Stomach smooth muscle (tissue), 2 donors: ENCODE results near the gene BLOC1S3.

Source experiments
- H3K27ac ChIP-seq: one replicate; pipeline ENCODE4 v1.7.0; 2013; ENCODE audit warnings: mild to moderate bottlenecking, low read length, inconsistent platforms
- H3K27me3 ChIP-seq, 2 donors: one replicate each; pipeline ENCODE4 v1.7.0; 2013; ENCODE audit warnings: low read length in 2 of 2; ENCODE audit not compliant: insufficient read depth in 2 of 2, control insufficient read depth in 1 of 2
- H3K36me3 ChIP-seq, 2 donors: one replicate each; pipeline ENCODE4 v1.7.0; 2013; ENCODE audit warnings: low read length in 2 of 2; ENCODE audit not compliant: control insufficient read depth in 2 of 2, insufficient read depth in 2 of 2
- H3K4me1 ChIP-seq: one replicate; pipeline ENCODE4 v1.7.0; 2013; ENCODE audit warnings: low read length; ENCODE audit not compliant: control insufficient read depth, insufficient read depth
- H3K4me3 ChIP-seq, 2 donors: one replicate each; pipeline ENCODE4 v1.7.0; 2013; ENCODE audit warnings: low read length in 2 of 2
- H3K9ac ChIP-seq, 2 donors: one replicate each; pipeline ENCODE4 v1.7.0; 2013; ENCODE audit warnings: low read length in 2 of 2, mild to moderate bottlenecking in 1 of 2
- H3K9me3 ChIP-seq, 2 donors: one replicate each; pipeline ENCODE4 v1.7.0; 2013; ENCODE audit warnings: low read length in 2 of 2; ENCODE audit not compliant: control insufficient read depth in 2 of 2
- donor health status: healthy.
- donor health status: Pancreatic carcinoma.

BLOC1S3 gene

DNA sequence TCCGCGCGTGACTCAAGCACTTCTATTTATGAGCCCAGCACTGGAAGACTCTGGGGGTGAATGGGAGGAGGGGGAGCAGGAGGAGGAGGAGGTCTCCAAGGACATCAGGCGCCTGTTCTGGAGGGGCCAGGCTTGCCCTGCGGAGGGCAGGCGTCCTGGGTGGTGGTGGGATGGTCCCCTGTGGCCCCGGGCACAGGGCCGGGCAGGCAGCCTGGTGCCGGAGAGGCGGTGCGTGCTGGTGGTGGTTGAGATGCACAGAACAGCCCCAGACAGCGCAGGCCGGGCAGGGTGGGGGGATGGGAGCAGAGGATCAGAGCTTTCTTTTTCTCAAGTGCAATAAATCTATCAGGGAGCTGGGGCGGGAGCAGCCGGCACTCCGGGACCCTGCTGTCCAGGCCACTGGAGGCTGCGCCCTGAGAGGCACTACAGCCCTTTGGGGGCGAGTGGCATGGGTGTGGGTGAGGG lies 31.8 kb upstream of the BLOC1S3 start:
- H3K4me1 ChIP-seq = peaks cover 3% of the 10 kb centered on the region
- no peaks in the 10 kb centered on the region for H3K9me3 ChIP-seq
- H3K27ac ChIP-seq = no peak overlapping the region
- no peak overlapping the region for H3K4me3 ChIP-seq
- H3K9ac ChIP-seq = no peak overlapping the region
- peaks cover 4 to 21% of the 10 kb centered on the region in 2 donors for H3K36me3 ChIP-seq
- peaks cover 15% of the 10 kb centered on the region in 2 donors for H3K27me3 ChIP-seq

DNA sequence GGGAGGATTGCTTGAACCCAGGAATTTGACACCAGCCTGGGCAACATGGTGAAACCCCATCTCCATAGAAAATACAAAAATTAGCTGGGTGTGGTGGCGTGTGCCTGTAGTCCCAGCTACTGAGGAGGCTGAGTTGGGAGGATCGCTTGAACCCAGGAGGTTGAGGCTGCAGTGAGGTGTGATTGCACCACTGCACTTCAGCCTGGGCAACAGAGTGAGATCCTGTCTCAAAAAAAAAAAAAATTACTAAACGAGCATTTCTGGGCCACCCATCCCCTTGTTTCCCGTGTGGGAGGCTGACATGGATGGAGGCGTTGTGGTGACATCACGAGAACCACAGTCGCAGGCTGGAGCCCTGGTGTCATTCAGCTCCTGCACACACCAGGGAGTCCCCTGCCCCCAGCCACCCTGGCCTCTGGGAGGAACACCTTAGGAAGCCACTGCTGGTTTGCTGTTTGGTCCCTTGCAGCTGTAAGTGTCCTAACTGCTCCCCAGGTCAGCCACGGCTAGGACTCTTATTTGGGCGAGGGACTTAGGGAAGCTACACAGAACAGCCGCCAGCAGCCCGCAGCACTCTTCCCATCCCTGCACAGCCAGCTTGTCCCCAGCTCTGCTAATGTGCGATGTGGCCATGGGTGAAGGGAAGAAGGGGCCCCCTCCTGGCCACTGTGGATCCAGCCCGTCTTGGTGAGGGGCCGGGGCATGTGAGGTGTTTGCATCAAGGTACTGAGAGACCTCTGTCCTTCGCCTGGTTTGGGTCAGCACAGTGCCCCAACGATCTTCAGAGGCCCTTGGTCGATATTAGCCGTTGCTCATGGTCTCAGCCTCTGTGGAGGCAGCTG lies 30.5 kb upstream of the BLOC1S3 start:
- no peak overlapping the region for H3K4me3 ChIP-seq
- H3K27me3 ChIP-seq = peaks cover 25 to 28% of the 10 kb centered on the region in 2 donors
- H3K4me1 ChIP-seq = peaks cover 16% of the 10 kb centered on the region
- H3K9me3 ChIP-seq = no peaks in the 10 kb centered on the region
- H3K27ac ChIP-seq = no peak overlapping the region
- no peak overlapping the region for H3K9ac ChIP-seq
- H3K36me3 ChIP-seq = peaks cover 0 to 12% of the 10 kb centered on the region in 2 donors

- H3K9me3 ChIP-seq = no peaks in the 10 kb centered on the region
- H3K4me3 ChIP-seq = no peak overlapping the region
- H3K9ac ChIP-seq = no peak overlapping the region
- peaks cover 25% of the 10 kb centered on the region for H3K4me1 ChIP-seq
- H3K27ac ChIP-seq = no peak overlapping the region
- H3K27me3 ChIP-seq = peaks cover 33 to 37% of the 10 kb centered on the region in 2 donors
- H3K36me3 ChIP-seq = peaks cover 0 to 7% of the 10 kb centered on the region in 2 donors
Measured at GRCh38 chr19:45149129-45149528, 29.5 kb upstream of the BLOC1S3 start.

DNA sequence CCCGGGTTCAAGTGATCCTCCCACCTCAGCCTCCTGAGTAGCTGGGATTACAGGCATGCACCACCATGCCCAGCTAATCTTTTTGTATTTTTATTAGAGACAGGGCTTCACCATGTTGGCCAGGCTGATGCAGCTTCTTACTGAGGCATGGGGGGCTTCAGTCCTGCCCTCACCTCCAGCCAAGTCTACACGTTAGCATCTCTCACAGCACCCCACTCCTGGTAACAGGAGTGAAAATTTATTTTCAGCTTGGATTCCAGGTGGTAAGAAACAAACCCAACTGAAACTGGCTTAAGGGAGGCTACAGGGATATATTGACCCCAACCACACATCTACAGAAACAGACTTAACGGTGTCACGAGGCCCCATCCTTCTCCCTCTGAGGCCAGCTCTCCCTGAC lies 28.4 kb upstream of the BLOC1S3 start:
- Histone ChIP-seq H3K4me1 (peaks cover 25% of the 10 kb centered on the region), H3K36me3 (peaks cover 0 to 2% of the 10 kb centered on the region in 2 donors), H3K9ac (no peak overlapping the region), H3K9me3 (no peaks in the 10 kb centered on the region), H3K27ac (no peak overlapping the region), H3K4me3 (no peak overlapping the region), H3K27me3 (peaks cover 38 to 40% of the 10 kb centered on the region in 2 donors)

DNA sequence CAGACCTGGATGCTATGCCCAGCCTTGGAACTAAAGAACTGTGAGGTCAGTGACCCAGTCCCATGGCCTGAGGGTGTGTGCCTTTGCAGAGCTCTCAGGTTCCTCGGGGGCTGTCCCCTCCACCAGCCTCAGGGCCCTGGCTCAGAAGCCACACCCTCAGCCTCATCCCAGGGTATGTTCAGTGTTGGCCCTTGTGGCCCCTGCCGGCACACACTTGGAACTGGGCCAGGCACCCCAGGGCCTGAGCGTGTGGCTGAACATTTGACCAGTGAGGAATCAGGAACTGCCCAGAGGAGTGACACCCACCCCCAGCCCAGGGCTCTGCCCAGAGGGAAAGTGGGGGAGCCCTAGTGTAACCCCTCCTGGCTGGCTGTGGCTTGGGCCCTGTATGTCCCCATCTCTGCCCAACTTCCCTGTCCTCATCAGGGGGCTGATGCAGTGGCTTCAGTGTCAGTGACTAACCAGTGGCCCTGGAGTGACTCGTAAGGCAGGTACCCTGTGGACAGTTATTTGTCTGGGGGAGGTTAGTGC lies 27.8 kb upstream of the BLOC1S3 start:
- H3K4me1 ChIP-seq = peaks cover 25% of the 10 kb centered on the region
- peaks cover 38 to 40% of the 10 kb centered on the region in 2 donors for H3K27me3 ChIP-seq

GRCh38 chr19:45151320-45151719 lies 27.3 kb upstream of the BLOC1S3 start:
- Histone ChIP-seq H3K4me3 (no peak overlapping the region), H3K4me1 (peaks cover 25% of the 10 kb centered on the region), H3K9ac (no peak overlapping the region), H3K9me3 (no peaks in the 10 kb centered on the region), H3K27ac (no peak overlapping the region), H3K27me3 (peaks cover 38 to 44% of the 10 kb centered on the region in 2 donors), H3K36me3 (peaks cover 0 to 2% of the 10 kb centered on the region in 2 donors)

More for the DNA sequence above, 27.8 kb upstream of the BLOC1S3 start:
- no peak overlapping the region for H3K4me3 ChIP-seq
- peaks cover 0 to 2% of the 10 kb centered on the region in 2 donors for H3K36me3 ChIP-seq
- no peaks in the 10 kb centered on the region for H3K9me3 ChIP-seq
- no peak overlapping the region for H3K9ac ChIP-seq
- no peak overlapping the region for H3K27ac ChIP-seq

GRCh38 chr19:45151821-45152503 lies 26.6 kb upstream of the BLOC1S3 start:
- H3K27ac ChIP-seq = no peak overlapping the region
- peaks cover 25% of the 10 kb centered on the region for H3K4me1 ChIP-seq
- H3K27me3 ChIP-seq = peaks cover 40 to 44% of the 10 kb centered on the region in 2 donors
- H3K9me3 ChIP-seq = no peaks in the 10 kb centered on the region
- peaks cover 0 to 2% of the 10 kb centered on the region in 2 donors for H3K36me3 ChIP-seq
- H3K4me3 ChIP-seq = peak overlapping the region; percentile 19 to 68
- no peak overlapping the region for H3K9ac ChIP-seq

GRCh38 chr19:45152504-45153338 lies 25.9 kb upstream of the BLOC1S3 start:
- Histone ChIP-seq H3K9ac (no peak overlapping the region), H3K4me1 (peaks cover 25% of the 10 kb centered on the region), H3K27me3 (peaks cover 40 to 44% of the 10 kb centered on the region in 2 donors)

DNA sequence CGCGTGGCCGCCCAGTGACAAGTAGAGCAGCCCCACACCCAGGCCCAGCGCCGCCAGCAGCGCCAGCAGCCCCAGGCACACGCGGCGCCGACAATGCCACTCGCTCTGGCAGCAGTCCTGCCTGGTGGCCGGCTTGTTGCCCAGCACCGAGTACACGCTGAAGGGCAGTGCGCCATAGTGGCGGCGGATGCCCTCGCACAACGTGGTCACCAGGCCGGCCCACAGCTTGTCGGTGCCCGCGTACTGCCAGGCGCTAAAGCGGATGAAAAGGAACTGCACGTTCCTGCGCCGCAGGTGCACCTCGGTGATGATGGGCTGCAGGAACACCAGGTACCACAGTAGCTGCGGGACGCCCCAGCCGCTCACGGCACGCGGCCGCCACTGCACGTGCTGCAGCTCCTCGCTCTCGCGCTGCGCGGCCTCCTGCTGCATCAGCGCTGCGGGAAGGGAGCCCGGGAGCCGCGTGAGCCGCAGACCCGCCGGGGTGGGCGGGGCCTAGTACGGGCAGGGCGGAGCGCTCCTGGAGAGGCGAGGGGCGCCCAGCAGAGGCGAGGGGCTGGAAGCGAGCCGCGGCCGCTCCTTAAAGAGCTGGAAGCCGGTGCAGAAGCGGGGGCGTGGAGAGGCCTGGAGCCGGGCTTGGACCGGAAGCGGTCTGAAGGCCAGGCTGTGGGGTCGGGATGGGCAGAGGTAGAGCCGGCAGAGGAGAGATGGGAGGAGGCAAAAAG lies 25.1 kb upstream of the BLOC1S3 start:
- Histone ChIP-seq H3K9ac (no peak overlapping the region), H3K27me3 (peaks cover 46 to 48% of the 10 kb centered on the region in 2 donors), H3K4me1 (peaks cover 25% of the 10 kb centered on the region), H3K36me3 (no peaks in the 10 kb centered on the region), H3K4me3 (peak overlapping the region; percentile 47 to 68), H3K9me3 (no peaks in the 10 kb centered on the region), H3K27ac (no peak overlapping the region)

More at GRCh38 chr19:45152504-45153338, 25.9 kb upstream of the BLOC1S3 start:
- peak overlapping the region; percentile 47 to 68 for H3K4me3 ChIP-seq
- no peaks in the 10 kb centered on the region for H3K9me3 ChIP-seq
- H3K36me3 ChIP-seq = no peaks in the 10 kb centered on the region
- H3K27ac ChIP-seq = no peak overlapping the region
